ENCODE results near the gene TAAR5. TPM values are rescaled to one million over a fixed set of nuclear protein-coding genes. Genes with fewer than 3 reads are reported as not detected.

TAAR5 gene
- total RNA-seq, 3 donors from 2014 or later, result not detected

DNA sequence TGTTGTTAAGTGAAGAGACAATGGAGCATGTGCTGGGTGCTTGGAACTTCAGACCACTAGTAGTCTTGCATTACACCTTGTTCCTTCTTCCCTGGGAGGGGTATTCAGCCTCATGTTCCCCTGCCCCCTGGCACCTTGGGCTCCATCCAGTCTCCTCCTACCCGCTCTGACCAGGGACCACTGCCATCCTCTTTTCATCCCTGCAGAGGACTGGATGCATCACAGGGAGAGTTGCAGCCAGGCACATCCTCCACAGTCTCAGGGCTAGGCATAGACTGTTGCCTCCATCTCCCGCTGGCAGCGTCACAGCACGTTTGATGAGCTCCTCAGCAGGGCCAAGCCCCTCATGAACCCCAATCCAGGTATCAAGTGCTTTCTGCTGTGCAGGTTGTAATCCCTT is 38.3 kb downstream of the TAAR5 start:
- ATAC-seq (no peak), DNase-seq (no peak)
- H3K4me1 Mint-ChIP-seq (ENCODE audit: low read depth), result no peaks in the 10 kb centered on the region
- no peaks in the 10 kb centered on the region for H3K9me3 Mint-ChIP-seq
- H3K4me3 Mint-ChIP-seq, result no peak overlapping the region
- H3K27me3 Mint-ChIP-seq (ENCODE audit: low read depth), result peaks cover 22% of the 10 kb centered on the region
- H3K36me3 Mint-ChIP-seq (ENCODE audit: insufficient read depth), result no peaks in the 10 kb centered on the region

- no peaks in the 10 kb centered on the region for H3K9me3 Mint-ChIP-seq
- ATAC-seq (no peak), DNase-seq (no peak)
- no peak overlapping the region for H3K4me3 Mint-ChIP-seq
- H3K4me1 Mint-ChIP-seq (ENCODE audit: low read depth), result no peaks in the 10 kb centered on the region
- H3K36me3 Mint-ChIP-seq (ENCODE audit: insufficient read depth), result no peaks in the 10 kb centered on the region
- peaks cover 25% of the 10 kb centered on the region for H3K27me3 Mint-ChIP-seq (ENCODE audit: low read depth)
Observed at GRCh38 chr6:132548746-132549463, 40.6 kb downstream of the TAAR5 start.

GRCh38 chr6:132544826-132545225 is 44.7 kb downstream of the TAAR5 start:
- Mint-ChIP-seq H3K4me1 (ENCODE audit: low read depth) (no peaks in the 10 kb centered on the region), H3K4me3 (no peak overlapping the region), H3K9me3 (no peaks in the 10 kb centered on the region), H3K27me3 (ENCODE audit: low read depth) (peaks cover 31% of the 10 kb centered on the region), H3K36me3 (ENCODE audit: insufficient read depth) (no peaks in the 10 kb centered on the region)
- DNase-seq (no peak), ATAC-seq (no peak)

Other genes with a start within 250 kb of the TAAR5 start
- not detected for gene MOXD1, start 188.3 kb downstream of the TAAR5 start, total RNA-seq
- 10 to 100 TPM in 1 of 3 donors, 1 to 10 TPM in 2; 6.7 to 11.0 (median 7.9) TPM for gene STX7, start 76.6 kb downstream of the TAAR5 start, total RNA-seq
- not detected for gene TAAR9, start 51.5 kb downstream of the TAAR5 start, total RNA-seq
- gene TAAR8, start 37.1 kb downstream of the TAAR5 start, total RNA-seq, result not detected
- not detected for gene TAAR6, start 19.4 kb downstream of the TAAR5 start, total RNA-seq
- gene TAAR2, start 34.5 kb upstream of the TAAR5 start, total RNA-seq, result not detected
- not detected for gene TAAR1, start 69.4 kb upstream of the TAAR5 start, total RNA-seq
- not detected for gene VNN1, start 124.3 kb upstream of the TAAR5 start, total RNA-seq
- 1 to 10 TPM in 2 of 3 donors, under 1 TPM in 1; 0.76 to 1.4 (median 1.2) TPM for gene VNN2, start 168.2 kb upstream of the TAAR5 start, total RNA-seq
- 1 to 10 TPM; 3.8 to 4.5 (median 4.3) TPM for gene SLC18B1, start 208.9 kb upstream of the TAAR5 start, total RNA-seq
- 1,000 to 10,000 TPM; 1,815 to 1,961 (median 1,864) TPM for gene RPS12, start 224.8 kb upstream of the TAAR5 start, total RNA-seq